PC-3 (cell line): ENCODE measurements around the gene MCM3. TPM values are rescaled to one million over a fixed set of nuclear protein-coding genes. Genes with fewer than 3 reads are reported as not detected.

Experiments
- ATAC-seq: fragments of 200-7000 bp; cut with Tn5 transposase; 2 replicates; pipeline ENCODE4 v1.9.1; 2020; ENCODE audit warnings: mild to moderate bottlenecking, moderate library complexity
- BruUV-seq: library from RNA; stranded (reverse); fragments of 400-500 nt; replicated peaks from 2 replicates; lab custom pipeline; 2021; lab: Mats Ljungman, UMichigan
- CTCF ChIA-PET: fragments of 300-600 bp; sonication (Branson Sonifier 250); formaldehyde crosslinking; loops from one replicate; lab custom pipeline; 2022; ENCODE audit warnings: antibody characterized with exemption; lab: Charles Lee
- POLR2A ChIA-PET: fragments of 300-600 bp; sonication (Branson Sonifier 250); formaldehyde crosslinking; loops from one replicate; lab custom pipeline; 2022; ENCODE audit warnings: antibody characterized with exemption; ENCODE audit not compliant: unreplicated experiment; lab: Charles Lee
- DNase-seq: peaks from one replicate; pipeline ENCODE4 v3.0.0-alpha.2; 2015
- H2AFZ ChIP-seq: fragments of 300-600 bp; sonication (generic); 2 replicates; pipeline ENCODE4 v1.6.0; 2016; ENCODE audit warnings: antibody characterized with exemption, low read length
- H3F3A ChIP-seq: fragments of 300-600 bp; sonication (generic); one replicate; pipeline ENCODE4 v1.6.0; 2017; ENCODE audit warnings: antibody characterized with exemption, low read length, control low read depth, mild to moderate bottlenecking; ENCODE audit not compliant: unreplicated experiment
- H3K27ac ChIP-seq: fragments of 300-600 bp; sonication (generic); 2 replicates; pipeline ENCODE4 v1.5.1; 2016; ENCODE audit warnings: mild to moderate bottlenecking, low read length
- H3K27me3 ChIP-seq: fragments of 300-600 bp; sonication (generic); 2 replicates; pipeline ENCODE4 v1.6.1; 2016; ENCODE audit warnings: low read length, mixed read lengths
- H3K36me3 ChIP-seq: fragments of 300-600 bp; sonication (generic); 2 replicates; pipeline ENCODE4 v1.6.1; 2016; ENCODE audit warnings: low read depth, mixed run types, low read length, mixed read lengths
- H3K4me1 ChIP-seq: fragments of 300-600 bp; sonication (generic); 2 replicates; pipeline ENCODE4 v1.5.1; 2016; ENCODE audit warnings: low read length; ENCODE audit not compliant: insufficient read depth
- H3K4me2 ChIP-seq: fragments of 300-600 bp; sonication (generic); 2 replicates; pipeline ENCODE4 v1.6.0; 2016; ENCODE audit warnings: low read length
- H3K4me3 ChIP-seq: fragments of 300-600 bp; sonication (generic); 2 replicates; pipeline ENCODE4 v1.5.1; 2016; ENCODE audit warnings: mild to moderate bottlenecking, low read length, mixed read lengths
- H3K79me2 ChIP-seq: fragments of 300-600 bp; sonication (generic); 2 replicates; pipeline ENCODE4 v1.6.1; 2017; ENCODE audit warnings: low read length, mixed read lengths
- H3K9ac ChIP-seq: fragments of 300-600 bp; sonication (generic); 2 replicates; pipeline ENCODE4 v1.6.0; 2016; ENCODE audit warnings: mild to moderate bottlenecking, low read length
- H3K9me2 ChIP-seq: fragments of 300-600 bp; sonication (generic); replicated peaks from 2 replicates; pipeline ENCODE4 v1.6.1; 2016; ENCODE audit warnings: mixed run types, low read length, mixed read lengths
- H3K9me3 ChIP-seq: fragments of 300-600 bp; sonication (generic); 2 replicates; pipeline ENCODE4 v1.6.1; 2016; ENCODE audit warnings: low read length, mixed read lengths
- H4K20me1 ChIP-seq: fragments of 300-600 bp; sonication (generic); 2 replicates; pipeline ENCODE4 v1.6.1; 2016; ENCODE audit warnings: low read length, mixed read lengths
- EZH2 ChIP-seq: fragments of 300-600 bp; sonication (generic); IDR thresholded peaks from one replicate; pipeline ENCODE4 v1.6.1; 2017; ENCODE audit warnings: antibody characterized with exemption, mild to moderate bottlenecking, low read length; ENCODE audit not compliant: unreplicated experiment
- EZH2phosphoT487 ChIP-seq: fragments of 300-600 bp; sonication (generic); IDR thresholded peaks from 2 replicates; pipeline ENCODE4 v1.6.1; 2018; ENCODE audit warnings: mild to moderate bottlenecking, antibody characterized with exemption, low read length, borderline replicate concordance
- intact Hi-C: fragments of 100-400 bp; cut with micrococcal nuclease; formaldehyde crosslinking; loops from 2 replicates; pipeline ENCODE4 v1.9.0; 2023
- total RNA-seq: library from RNA; depleted of rRNA; stranded (reverse); fragments of >200 nt; gene quantifications from 2 replicates; pipeline ENCODE4 v1.2.3, GENCODE V29; 2014
- TF ChIP-seq, protein P1 (sequence below): fragments of 300-600 bp; sonication (generic); conservative IDR thresholded peaks from 2 replicates; pipeline ENCODE4 v1.5.1; 2017; ENCODE audit warnings: antibody characterized with exemption, low read depth, mild to moderate bottlenecking, low read length

The MCM3 gene
- total RNA-seq, 1 experiment from 2014 or later = 201 TPM

DNA sequence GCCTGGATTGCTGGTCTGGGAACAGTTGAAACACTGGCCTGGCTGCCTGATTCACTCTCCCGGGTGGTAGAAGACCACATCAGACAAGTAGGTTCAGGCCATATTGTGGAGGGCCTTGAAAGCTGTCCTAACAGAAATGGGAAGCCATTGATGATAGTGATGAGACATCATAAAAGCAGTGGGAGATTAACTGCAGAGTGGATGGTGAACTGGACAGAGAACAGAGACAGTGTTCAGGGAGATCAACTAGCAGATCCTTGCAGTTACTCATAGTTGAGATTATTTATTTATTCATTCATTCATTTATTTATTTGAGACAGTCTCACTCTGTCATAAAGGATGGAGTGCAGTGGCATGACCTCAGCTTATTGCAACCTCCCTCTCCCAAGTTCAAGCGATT, 30.2 kb upstream of the MCM3 start:
- H3K9me2 ChIP-seq = no peaks in the 10 kb centered on the region
- no peak overlapping the region for H3K27ac ChIP-seq
- ChIA-PET CTCF (no interaction called here), POLR2A (no interaction called here)
- H3K36me3 ChIP-seq = no peaks in the 10 kb centered on the region
- H3K27me3 ChIP-seq = no peaks in the 10 kb centered on the region
- no peaks in the 10 kb centered on the region for H3K9me3 ChIP-seq
- H3K4me1 ChIP-seq = no peaks in the 10 kb centered on the region
- H3K79me2 ChIP-seq = no peaks in the 10 kb centered on the region
- H3K9ac ChIP-seq = no peak overlapping the region
- ATAC-seq (no peak), DNase-seq (no peak)
- TF ChIP-seq, protein P1, sequence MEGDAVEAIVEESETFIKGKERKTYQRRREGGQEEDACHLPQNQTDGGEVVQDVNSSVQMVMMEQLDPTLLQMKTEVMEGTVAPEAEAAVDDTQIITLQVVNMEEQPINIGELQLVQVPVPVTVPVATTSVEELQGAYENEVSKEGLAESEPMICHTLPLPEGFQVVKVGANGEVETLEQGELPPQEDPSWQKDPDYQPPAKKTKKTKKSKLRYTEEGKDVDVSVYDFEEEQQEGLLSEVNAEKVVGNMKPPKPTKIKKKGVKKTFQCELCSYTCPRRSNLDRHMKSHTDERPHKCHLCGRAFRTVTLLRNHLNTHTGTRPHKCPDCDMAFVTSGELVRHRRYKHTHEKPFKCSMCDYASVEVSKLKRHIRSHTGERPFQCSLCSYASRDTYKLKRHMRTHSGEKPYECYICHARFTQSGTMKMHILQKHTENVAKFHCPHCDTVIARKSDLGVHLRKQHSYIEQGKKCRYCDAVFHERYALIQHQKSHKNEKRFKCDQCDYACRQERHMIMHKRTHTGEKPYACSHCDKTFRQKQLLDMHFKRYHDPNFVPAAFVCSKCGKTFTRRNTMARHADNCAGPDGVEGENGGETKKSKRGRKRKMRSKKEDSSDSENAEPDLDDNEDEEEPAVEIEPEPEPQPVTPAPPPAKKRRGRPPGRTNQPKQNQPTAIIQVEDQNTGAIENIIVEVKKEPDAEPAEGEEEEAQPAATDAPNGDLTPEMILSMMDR = no peak
- TF ChIP-seq EZH2 (no peak), EZH2phosphoT487 (no peak)
- no peak overlapping the region for H3K4me2 ChIP-seq
- H3K4me3 ChIP-seq = no peak overlapping the region
- no peak overlapping the region for H2AFZ ChIP-seq
- no TSS peak for BruUV-seq
- no peaks in the 10 kb centered on the region for H3F3A ChIP-seq
- no peaks in the 10 kb centered on the region for H4K20me1 ChIP-seq
- intact Hi-C loops = no loop called here

GRCh38 chr6:52312461-52312860, 27.9 kb upstream of the MCM3 start:
- Histone ChIP-seq H3K79me2 (no peaks in the 10 kb centered on the region), H4K20me1 (no peaks in the 10 kb centered on the region), H3F3A (no peaks in the 10 kb centered on the region), H3K9me3 (no peaks in the 10 kb centered on the region), H3K36me3 (no peaks in the 10 kb centered on the region), H2AFZ (no peak overlapping the region), H3K4me3 (no peak overlapping the region), H3K9me2 (no peaks in the 10 kb centered on the region), H3K4me1 (no peaks in the 10 kb centered on the region), H3K27ac (no peak overlapping the region), H3K9ac (no peak overlapping the region), H3K27me3 (no peaks in the 10 kb centered on the region), H3K4me2 (no peak overlapping the region)
- ATAC-seq (no peak), DNase-seq (no peak)
- CTCF ChIA-PET = no interaction called here
- intact Hi-C loops = no loop called here
- no TSS peak for BruUV-seq
- TF ChIP-seq, protein P1 = no peak
- TF ChIP-seq EZH2 (no peak), EZH2phosphoT487 (no peak)
- POLR2A ChIA-PET = no interaction called here

- Histone ChIP-seq H3K27ac (no peak overlapping the region), H3K4me3 (no peak overlapping the region), H3K9me3 (no peaks in the 10 kb centered on the region), H3K9ac (no peak overlapping the region), H3K9me2 (no peaks in the 10 kb centered on the region), H3F3A (no peaks in the 10 kb centered on the region), H4K20me1 (no peaks in the 10 kb centered on the region), H3K4me2 (no peak overlapping the region), H3K36me3 (no peaks in the 10 kb centered on the region), H2AFZ (no peak overlapping the region), H3K79me2 (no peaks in the 10 kb centered on the region), H3K27me3 (no peaks in the 10 kb centered on the region), H3K4me1 (no peaks in the 10 kb centered on the region)
- ATAC-seq (no peak), DNase-seq (no peak)
- BruUV-seq = no TSS peak
- POLR2A ChIA-PET = no interaction called here
- intact Hi-C loops = no loop called here
- TF ChIP-seq EZH2 (no peak), EZH2phosphoT487 (no peak)
- TF ChIP-seq, protein P1 = no peak
- CTCF ChIA-PET = no interaction called here
These were observed 26.4 kb upstream of the MCM3 start for GRCh38 chr6:52310932-52311331.
